Fibroblast of lung (primary cell): ENCODE data around the gene STRAP. TPM values are rescaled to one million over a fixed set of nuclear protein-coding genes. Genes with fewer than 3 reads are reported as not detected.

ENCODE experiments used
- DNase-seq, 2 donors: peaks; one replicate each; pipeline versions ENCODE4 v3.0.0 to v3.0.0-alpha.2; 2010; ENCODE audit warnings: low read depth in 2 of 2
- H2AFZ ChIP-seq: 2 replicates; pipeline ENCODE4 v1.5.1; 2012; ENCODE audit warnings: low read length, control low read depth, inconsistent platforms
- H3K27ac ChIP-seq: 2 replicates; pipeline ENCODE4 v1.5.1; 2011; ENCODE audit warnings: low read length, control low read depth; ENCODE audit not compliant: insufficient read depth
- H3K27me3 ChIP-seq: 2 replicates; pipeline ENCODE4 v1.5.1; 2011; ENCODE audit warnings: mild to moderate bottlenecking, low read length; ENCODE audit not compliant: control insufficient read depth, insufficient read depth
- H3K36me3 ChIP-seq: 2 replicates; pipeline ENCODE4 v1.5.1; 2011; ENCODE audit warnings: low read length; ENCODE audit not compliant: control insufficient read depth, insufficient read depth
- H3K4me1 ChIP-seq: 2 replicates; pipeline ENCODE4 v1.5.1; 2011; ENCODE audit warnings: low read length; ENCODE audit not compliant: control insufficient read depth, insufficient read depth; ENCODE audit errors: extremely low read depth
- H3K4me2 ChIP-seq: 2 replicates; pipeline ENCODE4 v1.5.1; 2011; ENCODE audit warnings: low read length, control low read depth; ENCODE audit not compliant: insufficient read depth; ENCODE audit errors: extremely low read depth
- H3K4me3 ChIP-seq, 4 experiments: fragments of 200-600 bp in 1 of 4; sonication (generic) in 1 of 4; replicated peaks in 1 of 4; 2 replicates each; pipeline ENCODE4 v1.5.1; 2011 to 2016; ENCODE audit warnings: low read length in 4 of 4, low read depth in 3 of 4, mild to moderate bottlenecking in 3 of 4, control low read depth in 2 of 4, inconsistent platforms in 1 of 4, mixed read lengths in 1 of 4; ENCODE audit not compliant: insufficient read depth in 1 of 4; ENCODE audit errors: control extremely low read depth in 1 of 4
- H3K79me2 ChIP-seq: 2 replicates; pipeline ENCODE4 v1.5.1; 2012; ENCODE audit warnings: mild to moderate bottlenecking, low read length, inconsistent platforms; ENCODE audit not compliant: control insufficient read depth, insufficient read depth
- H3K9ac ChIP-seq: 2 replicates; pipeline ENCODE4 v1.5.1; 2011; ENCODE audit warnings: mild to moderate bottlenecking, low read length, control low read depth; ENCODE audit not compliant: insufficient read depth
- H3K9me3 ChIP-seq: 2 replicates; pipeline ENCODE4 v1.5.1; 2012; ENCODE audit warnings: low read depth, low read length; ENCODE audit not compliant: control insufficient read depth, insufficient read depth
- H4K20me1 ChIP-seq: 2 replicates; pipeline ENCODE4 v1.5.1; 2011; ENCODE audit warnings: low read length; ENCODE audit not compliant: control insufficient read depth, insufficient read depth; ENCODE audit errors: extremely low read depth
- EZH2 ChIP-seq: IDR thresholded peaks from 2 replicates; pipeline ENCODE4 v1.5.1; 2012; ENCODE audit warnings: low read length, control low read depth, mild to moderate bottlenecking; ENCODE audit errors: missing control alignments
- polyA plus RNA-seq, 2 donors: library from polyadenylated mRNA; depleted of rRNA in 1 of 2; stranded (reverse) in 1 of 2; unstranded in 1 of 2; fragments of >200 nt; gene quantifications; 2 replicates each; pipeline ENCODE4 v1.2.1, GENCODE V29; 2011 to 2012; ENCODE audit warnings: missing spikeins in 1 of 2
- total RNA-seq: library from RNA; depleted of rRNA; stranded (reverse); fragments of >200 nt; gene quantifications from 2 replicates; pipeline ENCODE4 v1.2.1, GENCODE V29; 2014
- TF ChIP-seq, protein P1 (sequence below), 2 donors: IDR thresholded peaks in 1 of 2; conservative IDR thresholded peaks in 1 of 2; 1 replicate in 1 of 2; 2 replicates in 1 of 2; pipeline ENCODE4 v1.5.1; 2011 to 2012; ENCODE audit warnings: low read length in 2 of 2, control low read depth in 1 of 2, inconsistent platforms in 1 of 2, low read depth in 1 of 2, mild to moderate bottlenecking in 1 of 2

Gene STRAP
- total and polyA plus RNA-seq, 2 donors (not counting 1 experiment from before 2014, with no cell fraction given): 60.1 to 215 TPM

DNA sequence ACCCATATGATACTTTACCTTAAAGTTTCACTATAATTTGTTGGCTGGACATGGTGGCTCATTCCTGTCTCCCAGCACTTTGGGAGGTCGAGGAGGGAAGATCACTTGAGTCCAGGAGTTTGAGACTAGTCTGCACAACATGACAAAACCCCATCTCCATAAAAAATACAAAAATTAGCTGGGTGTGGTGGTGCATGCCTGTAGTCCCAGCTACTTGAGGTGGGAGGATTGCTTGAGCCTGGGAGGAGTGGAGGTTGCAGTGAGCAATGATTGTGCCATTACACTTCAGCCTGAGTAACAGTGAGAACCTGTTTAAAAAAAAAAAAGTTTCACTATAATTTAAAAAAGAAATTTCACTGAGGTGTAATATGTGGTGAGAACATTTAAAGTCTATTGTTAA, 50.1 kb downstream of the STRAP start:
- no peaks in the 10 kb centered on the region for H4K20me1 ChIP-seq
- no peak for TF ChIP-seq EZH2
- TF ChIP-seq, protein P1, sequence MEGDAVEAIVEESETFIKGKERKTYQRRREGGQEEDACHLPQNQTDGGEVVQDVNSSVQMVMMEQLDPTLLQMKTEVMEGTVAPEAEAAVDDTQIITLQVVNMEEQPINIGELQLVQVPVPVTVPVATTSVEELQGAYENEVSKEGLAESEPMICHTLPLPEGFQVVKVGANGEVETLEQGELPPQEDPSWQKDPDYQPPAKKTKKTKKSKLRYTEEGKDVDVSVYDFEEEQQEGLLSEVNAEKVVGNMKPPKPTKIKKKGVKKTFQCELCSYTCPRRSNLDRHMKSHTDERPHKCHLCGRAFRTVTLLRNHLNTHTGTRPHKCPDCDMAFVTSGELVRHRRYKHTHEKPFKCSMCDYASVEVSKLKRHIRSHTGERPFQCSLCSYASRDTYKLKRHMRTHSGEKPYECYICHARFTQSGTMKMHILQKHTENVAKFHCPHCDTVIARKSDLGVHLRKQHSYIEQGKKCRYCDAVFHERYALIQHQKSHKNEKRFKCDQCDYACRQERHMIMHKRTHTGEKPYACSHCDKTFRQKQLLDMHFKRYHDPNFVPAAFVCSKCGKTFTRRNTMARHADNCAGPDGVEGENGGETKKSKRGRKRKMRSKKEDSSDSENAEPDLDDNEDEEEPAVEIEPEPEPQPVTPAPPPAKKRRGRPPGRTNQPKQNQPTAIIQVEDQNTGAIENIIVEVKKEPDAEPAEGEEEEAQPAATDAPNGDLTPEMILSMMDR (conservative IDR thresholded peaks at IDR 0.05 in 1 of 2, IDR thresholded peaks at IDR 0.05 in 1 of 2; ENCODE audit: low read depth in 1 of 2, low read length in 2 of 2): no peak
- H3K27ac ChIP-seq: no peak overlapping the region
- no peak overlapping the region for H3K4me2 ChIP-seq
- no peak overlapping the region for H2AFZ ChIP-seq
- H3K79me2 ChIP-seq: no peaks in the 10 kb centered on the region
- no peaks in the 10 kb centered on the region for H3K36me3 ChIP-seq
- no peak for DNase-seq
- peaks cover 7% of the 10 kb centered on the region for H3K4me1 ChIP-seq
- H3K9ac ChIP-seq: no peak overlapping the region
- no peaks in the 10 kb centered on the region for H3K27me3 ChIP-seq
- H3K9me3 ChIP-seq: no peaks in the 10 kb centered on the region
- H3K4me3 ChIP-seq: no peak overlapping the region

DNA sequence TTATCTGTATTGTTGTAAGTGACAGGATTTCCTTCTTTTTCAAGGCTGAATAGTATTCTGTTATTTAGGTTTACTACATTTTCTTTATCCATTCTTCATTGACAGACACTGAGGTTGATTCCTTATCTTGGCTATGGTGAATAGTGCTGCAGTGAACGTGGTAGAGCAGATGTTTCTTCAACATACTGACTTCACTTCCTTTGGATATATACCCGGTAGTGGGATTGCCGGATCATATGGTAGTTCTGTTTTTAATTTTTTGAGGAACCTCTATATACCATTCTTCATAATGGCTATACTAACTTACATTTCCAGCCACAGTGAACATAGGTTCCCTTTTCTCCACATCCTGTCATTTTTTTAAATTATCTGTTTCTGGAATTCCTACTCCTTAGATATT, 50.8 kb downstream of the STRAP start:
- no peak for DNase-seq
- no peak overlapping the region for H3K4me2 ChIP-seq
- H3K27me3 ChIP-seq: no peaks in the 10 kb centered on the region
- H3K4me3 ChIP-seq: no peak overlapping the region
- H3K9ac ChIP-seq: no peak overlapping the region
- no peaks in the 10 kb centered on the region for H4K20me1 ChIP-seq
- no peaks in the 10 kb centered on the region for H3K79me2 ChIP-seq
- no peaks in the 10 kb centered on the region for H3K9me3 ChIP-seq
- peaks cover 7% of the 10 kb centered on the region for H3K4me1 ChIP-seq
- no peak overlapping the region for H2AFZ ChIP-seq
- H3K36me3 ChIP-seq: no peaks in the 10 kb centered on the region
- no peak overlapping the region for H3K27ac ChIP-seq
- TF ChIP-seq, protein P1 (conservative IDR thresholded peaks at IDR 0.05 in 1 of 2, IDR thresholded peaks at IDR 0.05 in 1 of 2; ENCODE audit: low read depth in 1 of 2, low read length in 2 of 2): no peak
- no peak for TF ChIP-seq EZH2

DNA sequence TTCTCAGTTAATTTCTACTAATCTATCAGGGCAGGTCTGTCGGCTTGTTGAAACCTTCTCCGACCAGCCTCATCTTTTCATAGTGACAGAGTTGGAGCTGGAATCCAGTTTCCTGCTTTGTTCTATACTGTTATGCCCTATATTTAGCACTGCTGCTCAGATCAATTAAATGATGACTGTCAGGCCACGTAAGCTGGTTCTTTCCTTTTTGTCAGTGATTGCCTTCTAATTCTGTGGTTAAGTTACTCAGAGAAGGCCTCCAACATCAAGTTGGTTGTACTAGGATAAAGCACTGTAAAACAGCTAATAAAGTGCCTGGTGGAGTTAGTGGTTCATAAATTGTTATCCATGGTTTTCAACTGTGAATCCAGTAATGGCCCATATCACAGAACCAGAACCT, 51.6 kb downstream of the STRAP start:
- Histone ChIP-seq H3K9me3 (no peaks in the 10 kb centered on the region), H3K27me3 (no peaks in the 10 kb centered on the region), H2AFZ (no peak overlapping the region), H4K20me1 (no peaks in the 10 kb centered on the region), H3K4me1 (peaks cover 5% of the 10 kb centered on the region), H3K79me2 (no peaks in the 10 kb centered on the region), H3K4me2 (no peak overlapping the region), H3K36me3 (no peaks in the 10 kb centered on the region), H3K9ac (no peak overlapping the region), H3K4me3 (no peak overlapping the region), H3K27ac (no peak overlapping the region)
- peak in 1 of 2 donors; percentile 77 for DNase-seq
- TF ChIP-seq EZH2: no peak
- TF ChIP-seq, protein P1 (conservative IDR thresholded peaks at IDR 0.05 in 1 of 2, IDR thresholded peaks at IDR 0.05 in 1 of 2; ENCODE audit: low read depth in 1 of 2, low read length in 2 of 2): no peak
